Daoy (cell line): ENCODE results near the gene PTPRM. TPM values are rescaled to one million over a fixed set of nuclear protein-coding genes. Genes with fewer than 3 reads are reported as not detected.

ENCODE experiments used
- DNase-seq: peaks from one replicate; pipeline ENCODE4 v3.0.0-alpha.2; 2015; ENCODE audit warnings: low read depth
- total RNA-seq: library from RNA; depleted of rRNA; stranded (reverse); fragments of >200 nt; shearing (Covaris generic); gene quantifications from 2 replicates; pipeline ENCODE4 v1.2.3, GENCODE V29; 2014

Gene PTPRM
- total RNA-seq, 1 experiment from 2014 or later: 13.0 TPM

- DNase-seq: no peak
Measured at GRCh38 chr18:7896805-7897518, 329.8 kb downstream of the PTPRM start.

- DNase-seq: no peak
Measured at GRCh38 chr18:7898181-7898580, 331.1 kb downstream of the PTPRM start.

- DNase-seq: no peak
Measured at GRCh38 chr18:7899078-7899477, 332.0 kb downstream of the PTPRM start.

GRCh38 chr18:7900091-7900490, 333.0 kb downstream of the PTPRM start:
- no peak for DNase-seq

- no peak for DNase-seq
Measured at GRCh38 chr18:7901657-7902056, 334.5 kb downstream of the PTPRM start.

- DNase-seq: no peak
Measured at GRCh38 chr18:7902399-7902839, 335.3 kb downstream of the PTPRM start.

GRCh38 chr18:7904529-7904928, 337.4 kb downstream of the PTPRM start:
- peak; percentile 45 for DNase-seq

- DNase-seq: no peak
Measured at GRCh38 chr18:7908681-7909299, 341.7 kb downstream of the PTPRM start.

- no peak for DNase-seq
Measured at GRCh38 chr18:7914834-7915670, 347.9 kb downstream of the PTPRM start.

- DNase-seq: no peak
Measured at GRCh38 chr18:7918701-7919100, 351.6 kb downstream of the PTPRM start.

GRCh38 chr18:7919565-7919964, 352.4 kb downstream of the PTPRM start:
- no peak for DNase-seq

- peak; percentile 41 for DNase-seq
Measured at GRCh38 chr18:7921938-7922587, 354.9 kb downstream of the PTPRM start.

GRCh38 chr18:7923105-7923504, 356.0 kb downstream of the PTPRM start:
- DNase-seq: no peak

GRCh38 chr18:7924616-7925015, 357.5 kb downstream of the PTPRM start:
- DNase-seq: peak; percentile 10

- no peak for DNase-seq
Measured at GRCh38 chr18:7926526-7926925, 359.4 kb downstream of the PTPRM start.

GRCh38 chr18:7927119-7927518, 360.0 kb downstream of the PTPRM start:
- DNase-seq: no peak

- no peak for DNase-seq
Measured at GRCh38 chr18:7931763-7932162, 364.6 kb downstream of the PTPRM start.

GRCh38 chr18:7937268-7937667, 370.2 kb downstream of the PTPRM start:
- DNase-seq: no peak

GRCh38 chr18:7939521-7939920, 372.4 kb downstream of the PTPRM start:
- DNase-seq: no peak

- no peak for DNase-seq
Measured at GRCh38 chr18:7940379-7940778, 373.3 kb downstream of the PTPRM start.

GRCh38 chr18:7940971-7941370, 373.9 kb downstream of the PTPRM start:
- DNase-seq: no peak

GRCh38 chr18:7941533-7941932, 374.4 kb downstream of the PTPRM start:
- DNase-seq: no peak
